ENCODE data around the gene RPLP2. TPM values are rescaled to one million over a fixed set of nuclear protein-coding genes. Genes with fewer than 3 reads are reported as not detected.

RPLP2 gene
- total and polyA plus RNA-seq, 2 of the 4 experiments (the other 2 are of a cell fraction) = 59.9 to 1,897 TPM

- Histone ChIP-seq H2BK120ac (ENCODE audit: low read depth, low read length) (no peak overlapping the region), H3K27ac (ENCODE audit: insufficient read depth, low read length) (no peak overlapping the region), H3K36me3 (ENCODE audit: control insufficient read depth, insufficient read depth, low read length) (peaks cover 30% of the 10 kb centered on the region), H3K23ac (ENCODE audit: low read depth, low read length) (no peak overlapping the region), H3K4me3 (ENCODE audit: insufficient read depth, low read depth, low read length) (no peak overlapping the region), H2BK5ac (ENCODE audit: low read depth, low read length, poor library complexity, severe bottlenecking) (peak overlapping the region; percentile 13), H2AFZ (replicated peaks; ENCODE audit: low read length, poor library complexity) (peak overlapping the region; percentile 58), H3K9me3 (ENCODE audit: control insufficient read depth, insufficient read depth, low read length) (no peaks in the 10 kb centered on the region), H4K5ac (ENCODE audit: low read depth, low read length) (no peak overlapping the region), H3K56ac (ENCODE audit: extremely low read depth, insufficient read depth, low read length) (no peak overlapping the region), H3K9ac (ENCODE audit: low read depth, low read length) (no peak overlapping the region), H3K4ac (ENCODE audit: low read depth, low read length) (no peak overlapping the region), H4K91ac (ENCODE audit: insufficient read depth, low read depth, low read length) (no peak overlapping the region), H3K79me1 (ENCODE audit: low read depth in 1 of 2, low read length in 2 of 2) (peaks cover 19 to 29% of the 10 kb centered on the region in 2 experiments), H3K14ac (replicated peaks; ENCODE audit: low read depth, low read length) (no peak overlapping the region), H4K20me1 (ENCODE audit: insufficient read depth, low read length) (peaks cover 37% of the 10 kb centered on the region), H2BK20ac (ENCODE audit: low read depth, low read length) (no peak overlapping the region), H2AK5ac (ENCODE audit: low read depth, low read length) (peak overlapping the region; percentile 63), H4K8ac (ENCODE audit: low read depth in 2 of 2, low read length in 2 of 2) (0 out of 4 replicates have a peak overlapping the region, but pooled peaks of 1 of the 2 experiments have one; percentile 12), H2BK15ac (ENCODE audit: low read depth, low read length) (no peak overlapping the region), H3K9me1 (ENCODE audit: insufficient read depth, low read length) (peaks cover 13% of the 10 kb centered on the region), H3K27me3 (ENCODE audit: control insufficient read depth, insufficient read depth, low read length) (peaks cover under 1% of the 10 kb centered on the region; the same call in 1 of the 2 replicates), H3K4me1 (ENCODE audit: control insufficient read depth, insufficient read depth, low read length) (peaks cover 21% of the 10 kb centered on the region), H3K4me2 (ENCODE audit: low read depth, low read length) (peak overlapping the region; percentile 31), H2AK9ac (replicated peaks; ENCODE audit: low read depth, low read length, poor library complexity) (peak overlapping the region; percentile 88), H3K18ac (ENCODE audit: low read depth, low read length) (no peak overlapping the region)
- CTCF ChIA-PET = interaction anchor here (0.6 kb wide), 1 partner anchor 37 kb away, joined by 3 read pairs; no protein-coding TSS in a partner anchor
- 100% methylated on average over 2 of the region's 22 CpGs; no CpG with 5 or more reads in 1 of the 2 experiments for WGBS, 2 experiments (ENCODE audit: extremely low coverage in 2 of 2, insufficient read length in 1 of 2)
- DNase-seq = no peak
- in situ Hi-C loops (cut with MboI; ENCODE audit: low sequenced_read_pairs) = no loop called here
- no TSS peak for BruUV-seq (replicated peaks)
- no peak for ATAC-seq (ENCODE audit: low read depth)
- POLR2A ChIA-PET (ENCODE audit: unreplicated experiment) = no interaction called here
- no peak for TF ChIP-seq RCOR1 (IDR thresholded peaks at IDR 0.05; ENCODE audit: insufficient replicate concordance, low read length)
- no peak for TF ChIP-seq CHD1 (IDR thresholded peaks at IDR 0.05; ENCODE audit: low read depth, low read length)
- TF ChIP-seq MAZ (IDR thresholded peaks at IDR 0.05; ENCODE audit: borderline replicate concordance, low read depth, low read length) = no peak
- no peak for TF ChIP-seq MAFK (IDR thresholded peaks at IDR 0.05; ENCODE audit: low read depth, low read length)
- no peak for TF ChIP-seq NFE2L2 (IDR thresholded peaks at IDR 0.05; ENCODE audit: low read depth, low read length)
- TF ChIP-seq, protein P1, sequence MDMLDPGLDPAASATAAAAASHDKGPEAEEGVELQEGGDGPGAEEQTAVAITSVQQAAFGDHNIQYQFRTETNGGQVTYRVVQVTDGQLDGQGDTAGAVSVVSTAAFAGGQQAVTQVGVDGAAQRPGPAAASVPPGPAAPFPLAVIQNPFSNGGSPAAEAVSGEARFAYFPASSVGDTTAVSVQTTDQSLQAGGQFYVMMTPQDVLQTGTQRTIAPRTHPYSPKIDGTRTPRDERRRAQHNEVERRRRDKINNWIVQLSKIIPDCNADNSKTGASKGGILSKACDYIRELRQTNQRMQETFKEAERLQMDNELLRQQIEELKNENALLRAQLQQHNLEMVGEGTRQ (IDR thresholded peaks at IDR 0.05; ENCODE audit: low read depth, low read length) = no peak
- TF ChIP-seq RFX5 (IDR thresholded peaks at IDR 0.05; ENCODE audit: low read depth, low read length) = no peak
- no peak; the same call in 1 of the 2 replicates for TF ChIP-seq POLR2A (IDR thresholded peaks at IDR 0.05; ENCODE audit: low read depth, low read length)
- TF ChIP-seq, protein P2, sequence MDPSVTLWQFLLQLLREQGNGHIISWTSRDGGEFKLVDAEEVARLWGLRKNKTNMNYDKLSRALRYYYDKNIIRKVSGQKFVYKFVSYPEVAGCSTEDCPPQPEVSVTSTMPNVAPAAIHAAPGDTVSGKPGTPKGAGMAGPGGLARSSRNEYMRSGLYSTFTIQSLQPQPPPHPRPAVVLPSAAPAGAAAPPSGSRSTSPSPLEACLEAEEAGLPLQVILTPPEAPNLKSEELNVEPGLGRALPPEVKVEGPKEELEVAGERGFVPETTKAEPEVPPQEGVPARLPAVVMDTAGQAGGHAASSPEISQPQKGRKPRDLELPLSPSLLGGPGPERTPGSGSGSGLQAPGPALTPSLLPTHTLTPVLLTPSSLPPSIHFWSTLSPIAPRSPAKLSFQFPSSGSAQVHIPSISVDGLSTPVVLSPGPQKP (IDR thresholded peaks at IDR 0.05; ENCODE audit: borderline replicate concordance, low read depth, low read length) = no peak
- dilution Hi-C loops (cut with HindIII; ENCODE audit: low sequenced_read_pairs, unreplicated experiment) = no loop called here
- intact Hi-C loops (cut with micrococcal nuclease) = no loop called here
Measured at GRCh38 chr11:821512-822371, 12.0 kb downstream of the RPLP2 start.
